ENCODE measurements around the gene HIBADH.
"Not testable (repeated sequence)": the region's sequence is repeated elsewhere in the genome, so short reads cannot be mapped to it uniquely, and the experiment has no call there.

The HIBADH gene

GRCh38 chr7:27600247-27600646, 62.4 kb downstream of the HIBADH start:
- peak; percentile 32 for DNase-seq (ENCODE audit: low read depth)

DNA sequence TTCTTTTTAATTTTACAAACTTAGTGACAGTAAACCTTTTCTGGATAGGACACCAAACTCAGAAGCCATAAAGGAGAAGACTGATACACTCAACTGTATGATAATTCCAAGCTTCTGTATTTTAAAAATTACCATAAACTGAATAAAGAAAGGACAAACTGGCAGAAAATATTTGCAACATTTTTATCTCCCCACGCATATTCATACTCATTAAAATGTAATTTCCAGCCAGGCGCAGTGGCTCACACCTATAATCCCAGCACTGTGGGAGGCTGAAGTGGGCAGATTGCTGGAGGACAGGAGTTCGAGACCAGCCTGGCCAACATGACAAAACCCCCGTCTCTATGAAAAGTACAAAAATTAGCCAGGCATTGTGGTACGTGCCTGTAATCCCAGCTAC, 67.7 kb downstream of the HIBADH start:
- no peak for DNase-seq (ENCODE audit: low read depth)

- DNase-seq (ENCODE audit: low read depth), result peak; percentile 44
Observed at GRCh38 chr7:27593226-27593625, 69.5 kb downstream of the HIBADH start.

GRCh38 chr7:27590416-27590815, 72.3 kb downstream of the HIBADH start:
- peak; percentile 60 for DNase-seq (ENCODE audit: low read depth)

DNA sequence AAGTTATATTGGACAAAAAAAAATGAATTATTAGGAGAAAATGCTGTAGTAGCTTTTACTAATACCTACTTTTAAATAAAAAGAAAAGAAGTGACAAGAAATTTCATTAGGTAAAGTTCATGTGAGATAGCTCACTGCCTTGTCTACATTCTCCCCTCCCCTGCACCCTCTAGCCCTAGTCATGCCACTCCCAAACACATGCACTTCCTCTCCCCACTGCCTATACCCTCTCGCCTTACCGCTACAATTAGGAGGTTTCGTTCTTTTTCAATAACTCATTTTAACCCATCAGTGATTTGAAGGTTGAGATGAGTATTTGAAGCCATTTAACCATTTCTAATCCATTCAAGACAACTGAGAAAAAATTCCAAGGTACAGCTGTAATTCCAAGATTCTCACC, 75.3 kb downstream of the HIBADH start:
- no peak for DNase-seq (ENCODE audit: low read depth)

DNA sequence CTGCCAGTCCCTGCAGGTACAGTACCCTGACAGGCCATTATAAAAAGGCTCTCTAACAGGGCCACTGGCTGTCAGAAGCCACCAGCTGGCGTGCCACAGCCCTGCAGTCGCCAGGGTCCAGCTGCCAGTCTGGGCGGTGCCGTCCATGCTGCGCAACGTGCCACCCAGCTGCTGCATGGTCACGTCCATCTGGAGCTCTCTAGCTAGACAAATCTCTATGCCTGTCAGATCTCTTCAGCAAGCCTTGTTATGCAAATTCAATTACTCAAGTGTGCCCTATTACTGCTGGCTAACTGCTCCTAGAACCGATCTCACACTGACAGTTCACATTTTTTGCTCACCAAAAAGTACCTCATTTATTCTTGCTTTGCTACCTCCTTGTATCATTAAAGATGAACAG, 75.9 kb downstream of the HIBADH start:
- no peak for DNase-seq (ENCODE audit: low read depth)

DNA sequence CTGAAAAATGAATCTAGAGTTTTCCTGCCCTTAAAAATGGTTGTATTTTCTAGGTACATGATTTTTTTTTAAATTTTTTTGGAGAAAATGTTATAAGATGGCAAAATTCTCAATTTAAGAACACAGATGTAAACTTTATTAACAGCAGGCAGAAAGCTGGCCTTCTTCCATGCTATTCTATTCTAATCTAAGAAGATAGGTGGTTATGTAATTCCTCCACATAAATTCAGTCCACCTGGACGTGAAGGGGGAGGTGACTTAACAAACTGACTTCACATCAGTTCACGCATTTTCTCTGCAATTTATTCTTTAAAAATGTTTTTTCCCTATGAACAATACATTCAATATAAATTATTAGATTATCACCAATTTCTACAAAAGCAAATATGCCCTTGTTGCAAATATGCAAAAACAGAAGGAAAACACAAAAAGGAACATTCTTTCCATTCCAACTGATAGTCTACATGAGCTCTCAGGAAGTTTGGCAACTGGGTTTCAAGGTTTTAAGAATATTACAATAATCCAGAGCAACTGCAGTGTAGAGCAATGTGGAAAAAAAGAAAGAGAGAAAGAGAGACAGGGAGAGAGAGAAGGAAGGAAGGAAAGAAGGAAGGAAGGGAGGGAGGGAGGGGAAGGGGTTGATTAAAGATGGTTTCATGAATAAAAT, 76.8 kb downstream of the HIBADH start:
- DNase-seq (ENCODE audit: low read depth), result peak; percentile 61

- DNase-seq (ENCODE audit: low read depth), result no peak
Observed at GRCh38 chr7:27581906-27582305, 80.8 kb downstream of the HIBADH start.

GRCh38 chr7:27581119-27581518, 81.6 kb downstream of the HIBADH start:
- no peak for DNase-seq (ENCODE audit: low read depth)

GRCh38 chr7:27579565-27579964, 83.1 kb downstream of the HIBADH start:
- DNase-seq (ENCODE audit: low read depth), result no peak

DNA sequence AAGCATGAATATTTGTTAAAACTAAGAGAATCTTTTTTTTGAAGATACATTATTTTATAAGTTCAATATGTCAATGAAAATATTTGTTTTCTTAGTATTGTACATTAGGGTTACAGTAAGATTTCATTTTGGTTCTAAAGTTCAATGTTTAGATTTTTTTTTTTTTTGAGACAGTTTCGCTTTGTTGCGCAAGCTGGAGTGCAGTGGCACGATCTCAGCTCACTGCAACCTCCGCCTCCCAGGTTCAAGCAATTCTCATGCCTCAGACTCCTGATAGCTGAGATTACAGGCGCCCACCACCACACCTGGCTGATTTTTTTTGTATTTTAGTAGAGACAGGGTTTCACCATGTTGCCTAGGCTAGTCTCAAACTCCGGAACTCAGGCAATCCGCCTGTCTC, 84.5 kb downstream of the HIBADH start:
- not testable (repeated sequence) for DNase-seq (ENCODE audit: low read depth)

DNA sequence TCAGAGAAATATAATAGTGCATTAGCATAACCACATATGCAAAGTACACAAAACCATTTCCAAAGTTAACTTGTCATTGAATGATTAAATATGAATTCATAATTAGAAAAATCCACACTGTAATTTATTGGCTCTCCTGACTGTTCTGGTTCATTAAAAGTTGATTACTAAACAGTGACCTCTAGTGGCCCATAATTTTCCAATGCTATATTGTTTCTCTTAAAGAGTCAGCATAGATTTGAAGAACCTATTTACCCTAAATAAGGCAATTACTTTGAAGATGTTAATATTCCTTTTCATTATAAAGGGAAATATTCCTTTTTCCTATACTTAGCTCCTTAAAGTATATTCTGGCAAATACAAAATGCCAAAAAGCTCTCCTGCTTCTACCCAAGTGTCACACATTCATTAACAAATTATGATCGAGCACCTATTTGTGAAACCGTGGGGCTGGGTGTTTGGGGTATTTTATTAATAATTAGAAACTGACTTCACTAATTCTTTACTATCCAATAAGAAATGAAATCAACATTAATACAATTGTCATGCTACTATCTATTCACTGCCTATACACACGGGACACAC, 86.2 kb downstream of the HIBADH start:
- DNase-seq (ENCODE audit: low read depth), result peak; percentile 39

GRCh38 chr7:27575613-27576012, 87.1 kb downstream of the HIBADH start:
- no peak for DNase-seq (ENCODE audit: low read depth)

DNA sequence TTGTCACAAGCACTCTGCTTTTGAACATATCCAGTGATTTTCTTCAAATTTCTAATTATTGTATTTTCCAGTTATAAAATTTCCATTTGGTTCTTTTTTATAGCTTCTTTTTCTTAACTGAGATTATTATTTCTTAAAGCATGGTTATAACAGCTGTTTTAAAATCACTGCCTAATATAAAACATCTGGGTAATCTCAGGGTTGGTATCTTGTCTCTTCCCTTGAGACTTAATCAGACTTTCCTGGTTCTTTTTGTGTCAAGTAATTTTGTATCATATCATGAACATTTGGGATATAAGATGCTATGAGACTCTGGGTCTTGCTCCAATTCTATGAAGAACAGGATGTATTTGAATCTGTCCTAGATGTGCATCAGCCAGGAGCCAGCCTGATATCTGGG, 93.6 kb downstream of the HIBADH start:
- no peak for DNase-seq (ENCODE audit: low read depth)

GRCh38 chr7:27567266-27567665, 95.4 kb downstream of the HIBADH start:
- no peak for DNase-seq (ENCODE audit: low read depth)

DNA sequence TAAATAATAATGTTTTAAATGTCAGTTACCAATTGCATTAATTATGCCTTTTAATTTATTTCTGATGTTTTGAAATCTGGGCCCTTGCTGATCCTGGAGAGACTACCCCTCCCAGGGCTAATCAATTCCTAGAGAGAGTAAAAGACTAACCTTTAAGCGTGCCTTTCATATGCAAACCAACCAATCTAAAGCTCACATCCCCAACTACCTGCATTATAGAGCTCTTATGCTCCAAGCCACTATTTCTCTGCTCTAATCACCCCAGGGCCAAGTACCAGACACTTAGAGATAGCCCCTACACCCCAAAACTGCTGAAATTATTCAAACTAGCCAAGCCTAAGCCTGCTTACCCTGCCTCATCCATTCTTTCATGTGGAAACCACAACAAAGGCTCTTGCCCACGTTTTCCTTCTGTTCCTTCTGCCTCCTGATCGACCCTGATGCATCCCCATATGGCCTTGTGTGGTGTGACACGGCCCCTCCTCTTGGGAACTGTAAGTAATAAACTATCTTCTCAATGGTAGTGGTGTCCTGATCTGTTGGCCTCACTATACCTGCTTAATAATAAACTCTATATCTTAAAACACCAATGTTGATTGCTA, 97.7 kb downstream of the HIBADH start:
- no peak for DNase-seq (ENCODE audit: low read depth)

DNA sequence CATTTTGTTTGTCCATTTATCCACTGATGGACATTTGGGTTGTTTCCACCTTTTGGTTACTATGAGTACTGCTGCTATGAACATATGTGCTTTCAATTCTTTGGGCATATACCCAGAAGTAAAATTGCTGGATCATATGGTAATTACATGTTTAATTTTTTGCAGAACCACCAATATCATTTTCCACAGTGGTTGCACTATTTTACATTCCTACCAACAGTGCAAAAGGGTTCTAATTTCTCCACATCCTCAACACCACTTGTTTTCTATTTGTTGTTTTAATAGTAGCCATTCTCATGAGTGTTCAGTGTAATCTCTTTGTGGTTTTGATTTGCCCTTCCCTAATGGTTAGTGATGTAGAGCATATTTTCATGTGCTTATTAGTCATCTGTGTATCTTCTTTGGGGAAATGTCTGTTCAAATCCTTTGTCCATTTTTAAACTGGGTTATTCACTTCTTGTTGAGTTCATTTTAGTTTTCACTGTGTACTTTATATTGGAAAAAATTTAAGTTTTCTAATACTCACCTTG, 101.9 kb downstream of the HIBADH start:
- peak; percentile 92 for DNase-seq (ENCODE audit: low read depth)

DNA sequence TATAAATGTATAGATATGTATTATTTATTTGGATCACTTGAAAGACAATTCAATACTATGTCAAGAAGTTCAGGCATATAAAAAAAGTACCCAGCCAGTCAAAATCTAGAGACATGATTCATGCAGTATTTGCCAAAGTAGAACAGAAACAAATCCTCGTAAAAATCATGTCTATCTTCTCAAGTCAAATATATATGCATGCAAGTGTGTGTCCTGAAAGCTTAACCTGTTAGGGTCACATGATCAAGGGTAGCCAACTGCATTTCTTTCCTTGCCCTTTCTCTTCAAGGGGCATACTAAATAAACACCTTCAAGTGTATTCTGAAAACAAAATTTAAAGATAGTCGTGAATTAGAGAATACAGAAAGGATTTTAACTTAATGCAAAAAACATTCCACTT, 107.0 kb downstream of the HIBADH start:
- DNase-seq (ENCODE audit: low read depth), result no peak

DNA sequence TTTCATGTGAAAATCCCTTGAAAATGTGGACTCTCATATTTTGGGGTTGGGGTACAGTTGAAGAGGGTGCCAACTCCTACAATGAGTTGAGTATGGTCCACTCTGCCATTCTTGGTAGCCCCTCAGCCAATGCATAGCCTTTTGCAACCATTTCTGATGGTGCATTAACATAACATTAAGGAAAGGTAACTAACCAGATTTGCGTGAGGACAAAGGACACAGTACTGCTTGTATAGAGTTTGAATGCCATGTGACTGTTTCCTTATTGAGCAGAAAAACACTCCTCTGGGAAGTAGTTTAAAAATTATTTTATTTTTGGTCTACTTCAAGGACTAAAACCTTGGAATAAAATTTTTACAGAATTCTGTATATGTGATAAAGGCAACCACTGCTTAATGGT, 107.9 kb downstream of the HIBADH start:
- DNase-seq (ENCODE audit: low read depth), result no peak

- DNase-seq (ENCODE audit: low read depth), result no peak
Observed at GRCh38 chr7:27553273-27553672, 109.4 kb downstream of the HIBADH start.

GRCh38 chr7:27551803-27552400, 110.8 kb downstream of the HIBADH start:
- no peak for DNase-seq (ENCODE audit: low read depth)

- no peak for DNase-seq (ENCODE audit: low read depth)
Observed at GRCh38 chr7:27549606-27550005, 113.1 kb downstream of the HIBADH start.

- no peak for DNase-seq (ENCODE audit: low read depth)
Observed at GRCh38 chr7:27548304-27548703, 114.4 kb downstream of the HIBADH start.
